TTC549 (cell line): ENCODE measurements around the gene ADGB.
"Not testable (repeated sequence)": the region's sequence is repeated elsewhere in the genome, so short reads cannot be mapped to it uniquely, and the experiment has no call there.

Experiments
- FAIRE-seq: peaks from 2 replicates; lab custom pipeline; 2012; peaks lifted over from hg19 to GRCh38; lab: Jason Lieb, UNC

ADGB gene

DNA sequence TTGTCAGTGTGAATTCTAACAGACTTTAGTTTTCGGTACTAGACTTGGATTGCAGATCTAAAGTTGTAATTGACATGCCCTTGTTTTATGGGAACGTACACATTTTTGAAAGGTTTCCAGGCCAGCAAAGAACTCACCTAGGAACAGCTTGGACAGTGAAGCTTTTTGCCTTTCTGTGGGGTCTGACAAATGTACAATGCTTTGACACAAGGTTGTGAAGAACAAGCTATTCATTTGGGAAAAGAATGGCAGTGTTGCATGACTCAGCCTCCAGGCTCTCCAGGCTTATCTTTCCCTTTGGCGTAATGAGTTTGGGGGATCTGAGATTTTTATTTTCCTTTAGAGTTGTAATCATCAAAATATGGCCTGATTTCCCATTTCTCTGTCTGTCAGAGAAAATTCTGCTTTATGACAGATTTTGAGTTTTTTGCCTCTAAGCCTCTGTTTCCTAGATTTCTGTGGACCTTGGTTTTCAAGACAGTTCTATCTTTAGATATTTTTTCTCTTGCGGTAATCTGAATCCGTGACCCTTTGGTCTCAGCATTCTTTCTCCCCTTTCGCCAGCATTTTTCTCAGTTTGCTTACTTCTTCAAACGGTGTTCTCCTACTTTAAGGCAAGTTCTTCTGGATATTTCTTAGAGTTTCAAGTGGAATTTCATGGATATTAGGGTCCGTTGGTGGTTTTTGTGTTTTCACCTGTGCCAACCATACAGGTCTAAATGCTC lies 221.0 kb downstream of the ADGB start:
- FAIRE-seq, result no peak

DNA sequence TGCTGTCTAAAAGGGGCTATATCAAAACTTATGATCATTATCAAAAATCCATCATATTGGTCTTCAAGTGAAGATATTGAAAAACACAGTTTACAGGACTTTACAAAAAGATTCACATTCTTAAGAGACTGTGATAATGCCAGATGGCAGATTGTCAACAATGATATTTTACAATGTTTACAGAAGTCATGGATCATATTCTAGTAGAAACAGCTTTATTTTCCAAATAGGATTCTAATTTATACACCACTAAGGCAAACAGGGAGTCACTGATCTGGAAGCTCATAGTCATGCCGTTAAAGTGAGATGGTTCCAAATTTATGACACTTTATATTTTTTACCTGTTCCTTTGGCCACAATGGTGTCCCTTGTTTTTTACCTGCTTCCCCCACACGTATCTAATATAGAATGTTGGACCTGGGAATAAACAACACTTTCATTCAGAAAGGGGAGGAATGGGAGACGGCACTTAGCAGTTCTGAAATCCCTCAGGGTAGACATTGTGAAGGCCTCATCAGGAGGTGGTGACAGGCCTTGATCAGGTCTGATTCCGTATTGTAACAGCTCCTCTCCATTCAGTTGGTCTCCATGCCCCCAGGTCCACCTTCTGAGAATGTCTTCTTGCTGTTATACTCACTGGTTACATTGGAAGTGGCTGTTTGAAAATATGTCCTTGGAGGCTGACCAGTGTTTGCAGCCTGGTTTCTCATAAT lies 228.6 kb downstream of the ADGB start:
- FAIRE-seq, result no peak

GRCh38 chr6:146829792-146830565 lies 231.2 kb downstream of the ADGB start:
- FAIRE-seq, result no peak

DNA sequence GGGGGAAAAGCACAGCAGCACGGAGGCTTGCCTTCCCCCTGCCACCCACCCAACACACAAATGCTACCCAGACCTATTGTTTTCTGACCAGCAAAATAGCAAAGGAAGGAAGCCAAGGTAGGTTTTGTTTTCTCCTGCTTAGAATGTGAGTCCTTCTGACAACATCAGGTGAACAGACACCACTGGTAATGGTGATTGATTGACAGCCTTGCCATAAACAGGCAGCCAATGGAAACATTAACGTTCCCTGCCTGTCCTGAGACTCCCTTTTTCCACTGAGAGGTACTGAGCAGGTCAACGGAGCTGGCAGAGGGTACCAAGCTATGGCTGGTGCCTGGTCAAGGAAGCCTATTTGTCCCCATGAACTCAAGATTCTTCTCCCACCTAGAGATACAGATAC lies 234.4 kb downstream of the ADGB start:
- FAIRE-seq, result no peak

DNA sequence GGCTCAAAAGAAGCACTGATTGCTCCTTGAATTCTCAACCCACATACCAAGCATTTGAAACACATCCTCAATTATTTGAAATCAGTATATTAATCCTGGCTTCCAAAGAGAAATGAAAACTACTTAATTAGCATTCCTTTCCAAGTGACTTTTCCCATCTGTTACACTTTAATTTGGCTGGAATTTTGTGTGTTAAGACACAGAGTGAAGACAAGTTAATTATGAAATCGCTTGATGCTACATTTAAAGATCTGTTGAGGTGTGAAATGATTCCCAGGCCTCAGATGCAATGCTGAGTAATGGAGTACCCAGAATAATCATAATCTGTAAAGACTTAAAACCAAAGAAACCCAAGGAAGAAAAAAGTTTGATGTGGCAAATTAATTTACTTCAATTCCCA lies 241.4 kb downstream of the ADGB start:
- no peak for FAIRE-seq

DNA sequence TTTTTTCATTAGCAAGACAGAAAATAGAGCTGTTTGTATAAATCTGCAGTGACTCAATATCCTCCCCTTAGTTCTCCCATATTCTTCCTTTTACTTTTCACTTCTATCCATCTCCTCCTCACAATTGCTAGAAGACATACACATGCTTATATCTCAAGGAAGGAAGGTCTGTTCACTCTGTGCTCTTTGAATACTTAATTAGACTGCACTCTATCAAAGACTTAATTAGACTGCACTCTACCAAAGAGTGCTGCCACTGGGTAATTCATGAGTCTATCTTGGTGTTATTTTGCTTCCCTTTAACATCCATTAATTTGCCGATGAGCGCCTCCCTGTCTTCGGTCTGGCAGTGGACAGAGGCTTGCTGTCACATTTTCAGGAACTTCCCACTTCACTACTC lies 241.9 kb downstream of the ADGB start:
- FAIRE-seq, result no peak

DNA sequence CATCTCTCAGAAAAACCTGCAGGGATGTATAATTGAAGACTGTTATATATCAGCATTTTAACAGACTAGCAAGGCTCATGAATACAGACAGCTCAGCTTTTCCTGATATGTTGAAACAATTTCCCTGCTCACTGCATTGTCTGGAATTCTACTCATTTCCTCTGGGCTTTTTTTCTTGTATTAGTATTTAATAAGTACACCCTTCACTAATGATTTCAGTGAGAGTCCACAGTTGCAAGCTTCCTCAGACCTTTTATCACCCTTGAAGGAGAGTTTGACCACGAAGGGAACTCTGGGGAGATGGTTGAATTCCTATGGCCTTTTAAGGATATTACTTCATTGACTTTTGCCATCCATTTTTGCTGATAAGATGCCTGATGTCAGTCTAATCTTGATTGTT lies 248.7 kb downstream of the ADGB start:
- FAIRE-seq, result no peak

GRCh38 chr6:146850238-146850896 lies 251.6 kb downstream of the ADGB start:
- no peak for FAIRE-seq

DNA sequence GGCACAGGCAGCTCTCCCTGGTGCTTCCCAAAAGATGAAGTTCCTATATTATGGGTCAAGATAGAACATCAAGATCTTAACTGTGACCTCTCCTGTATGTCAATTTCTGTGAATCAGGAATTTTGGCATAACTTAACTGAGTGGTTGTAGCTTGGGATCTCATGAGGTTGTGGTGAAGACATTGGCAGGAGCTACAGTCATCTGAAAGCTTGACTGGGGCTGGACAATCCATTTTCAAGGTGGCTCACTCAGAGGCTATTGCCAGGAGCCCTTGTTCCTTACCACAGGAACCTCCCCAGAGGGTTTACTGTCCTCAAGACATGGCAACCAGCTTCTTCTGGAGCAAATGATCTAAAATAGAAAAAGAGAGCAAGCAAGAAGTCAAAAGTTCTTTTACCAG lies 252.2 kb downstream of the ADGB start:
- no peak for FAIRE-seq

- FAIRE-seq, result no peak
Observed at GRCh38 chr6:146851837-146852236, 253.1 kb downstream of the ADGB start.

- FAIRE-seq, result not testable (repeated sequence)
Observed at GRCh38 chr6:146854521-146855255, 255.9 kb downstream of the ADGB start.

DNA sequence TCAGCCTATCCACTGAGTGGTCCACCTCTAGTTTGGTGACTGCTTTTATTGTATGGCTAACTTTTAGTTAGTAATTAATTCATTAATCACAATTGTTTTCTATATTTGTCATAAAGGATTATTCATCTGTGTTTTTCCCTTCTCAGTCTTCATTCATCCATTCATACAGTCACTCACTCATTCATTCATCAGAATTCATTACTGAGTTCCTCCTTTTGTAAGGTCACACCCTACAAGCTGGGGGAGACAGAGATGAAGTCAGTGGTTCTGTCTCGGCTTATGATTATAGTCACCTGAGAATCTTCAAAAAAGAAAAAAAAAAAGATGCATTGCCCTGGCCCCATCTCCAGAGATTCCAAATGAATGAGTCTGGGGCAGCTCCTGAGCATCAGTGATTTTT lies 257.1 kb downstream of the ADGB start:
- FAIRE-seq, result no peak

DNA sequence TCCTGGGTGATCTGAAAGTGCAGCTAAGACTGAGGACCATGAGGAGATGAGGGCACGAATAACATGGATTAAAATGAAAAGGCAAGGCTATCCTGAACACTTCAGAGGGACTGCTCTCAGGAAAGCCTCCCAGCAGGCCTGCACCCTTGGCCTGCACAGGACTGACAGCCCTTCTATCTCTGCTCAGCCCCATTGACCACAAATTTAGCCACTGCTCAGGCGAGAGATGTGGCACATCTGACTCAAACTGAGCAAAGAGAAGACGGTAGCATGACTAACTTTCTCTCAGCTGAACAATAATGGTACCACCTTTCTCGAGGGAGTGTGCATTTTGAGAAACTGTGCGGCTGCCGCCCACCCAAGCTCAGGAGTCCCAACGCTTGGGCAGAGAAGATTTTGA lies 257.5 kb downstream of the ADGB start:
- FAIRE-seq, result no peak

- no peak for FAIRE-seq
Observed at GRCh38 chr6:146857180-146857979, 258.6 kb downstream of the ADGB start.

DNA sequence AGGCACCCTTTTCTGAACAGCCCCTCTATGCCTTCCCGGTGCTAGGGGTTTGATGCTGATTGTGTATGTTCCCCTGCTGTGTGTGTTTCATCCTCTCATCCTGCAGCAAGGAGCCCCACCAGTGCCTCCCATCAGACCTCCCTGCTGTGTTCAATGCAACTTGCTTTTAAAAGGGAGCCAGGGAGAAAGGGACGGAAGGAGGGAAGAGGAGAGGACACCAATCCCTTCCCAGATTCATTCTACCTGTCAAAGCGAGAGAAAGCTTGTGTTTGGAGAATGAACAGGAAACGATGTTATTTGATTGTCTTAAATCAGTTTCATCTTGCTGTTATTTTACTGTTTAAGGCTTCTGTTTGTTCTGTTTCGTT lies 259.2 kb downstream of the ADGB start:
- no peak for FAIRE-seq

GRCh38 chr6:146859206-146859605 lies 260.4 kb downstream of the ADGB start:
- no peak for FAIRE-seq

DNA sequence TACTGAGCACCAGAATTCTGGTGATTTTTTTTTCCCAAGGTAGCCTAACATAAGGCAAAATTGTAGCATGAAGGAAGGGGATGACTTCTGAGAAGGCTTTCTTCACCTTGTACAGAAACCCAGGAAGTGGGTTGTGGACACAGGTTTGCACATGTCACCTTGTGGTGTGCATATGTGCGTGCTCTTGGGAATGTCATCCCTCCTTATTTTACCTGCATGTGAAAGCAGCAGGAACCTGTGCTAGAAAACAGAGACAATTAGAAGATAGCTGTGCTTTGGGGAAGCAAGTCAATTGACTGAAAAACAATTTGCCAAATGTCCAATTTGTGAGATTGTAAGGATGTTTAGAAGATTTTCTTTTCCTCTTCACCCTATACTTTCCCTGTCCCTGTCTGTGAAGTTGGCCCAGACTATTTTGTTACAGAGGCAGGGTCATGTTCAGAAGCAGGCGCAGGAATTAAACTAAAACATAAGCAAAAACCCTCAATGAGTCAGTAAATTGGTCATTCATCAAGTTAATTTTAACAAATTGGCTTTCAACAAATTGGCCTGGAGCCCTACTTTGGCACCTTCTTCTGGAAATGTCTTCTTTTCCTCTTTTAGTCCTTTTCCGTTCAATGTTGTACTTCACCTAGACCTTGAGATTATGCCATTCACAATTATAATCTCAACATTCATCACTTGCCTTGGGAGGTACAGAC lies 261.2 kb downstream of the ADGB start:
- no peak for FAIRE-seq

DNA sequence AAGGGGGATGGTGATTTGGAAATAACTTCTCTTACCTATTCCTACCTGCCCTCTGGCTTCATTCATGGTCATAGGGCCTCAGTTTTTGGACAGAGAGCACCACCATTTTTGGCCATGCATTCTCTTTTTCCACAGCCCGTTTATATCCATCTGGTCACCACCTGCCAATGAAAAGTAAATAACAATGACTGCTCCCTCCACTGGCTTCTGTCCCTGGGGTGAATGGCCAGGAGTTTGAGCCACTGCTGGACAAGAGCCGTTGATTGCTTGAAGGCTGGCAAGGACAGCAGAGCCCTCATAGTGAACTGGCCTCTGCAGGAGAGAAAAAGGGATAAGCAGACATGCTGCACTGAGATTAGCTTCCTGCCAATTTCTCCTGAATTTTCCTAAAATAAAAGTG lies 261.8 kb downstream of the ADGB start:
- no peak for FAIRE-seq

DNA sequence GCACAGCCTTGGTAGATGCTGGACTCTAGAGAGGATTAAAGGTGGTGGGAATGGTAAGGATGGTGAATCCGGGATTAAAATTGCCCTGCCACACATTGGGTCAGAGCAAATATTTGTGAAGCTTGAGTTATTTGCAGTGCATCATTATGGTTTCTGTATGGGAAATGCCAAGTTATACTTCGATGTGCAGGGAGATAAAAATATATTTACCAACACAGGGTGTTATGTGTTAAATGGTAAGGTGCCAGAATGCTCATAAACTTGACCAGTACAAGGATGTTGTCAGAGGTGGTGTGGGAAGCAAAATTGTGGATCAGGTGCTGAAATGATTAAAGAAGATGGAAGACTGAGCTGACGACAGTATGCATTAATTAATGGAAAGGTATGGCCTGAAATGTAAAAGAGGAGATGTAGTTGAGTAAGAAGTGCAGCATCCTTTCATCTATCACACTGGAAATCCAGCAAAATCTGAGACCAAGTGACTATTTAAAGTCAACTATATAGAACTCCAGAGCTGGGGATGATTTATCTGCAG lies 262.3 kb downstream of the ADGB start:
- no peak for FAIRE-seq

- no peak for FAIRE-seq
Observed at GRCh38 chr6:146861716-146862115, 262.9 kb downstream of the ADGB start.
